Measurements from ENCODE around the gene FGFBP2.

GRCh38 chr4:15963001-15963451, at the start of gene FGFBP2:
- TF ChIP-seq EZH2 (IDR thresholded peaks at IDR 0.05; ENCODE audit: insufficient read depth, low read length) (no peak), CTCF (IDR thresholded peaks at IDR 0.05; ENCODE audit: insufficient read depth, low read depth, low read length) (peak; percentile 52)

Measured in astrocyte (in vitro differentiated cells and primary cell).